ENCODE data around the gene TBXT. TPM values are rescaled to one million over a fixed set of nuclear protein-coding genes. Genes with fewer than 3 reads are reported as not detected.

Gene TBXT
- total and polyA plus RNA-seq, 11 donors, result 0.25 TPM; not detected in 10

DNA sequence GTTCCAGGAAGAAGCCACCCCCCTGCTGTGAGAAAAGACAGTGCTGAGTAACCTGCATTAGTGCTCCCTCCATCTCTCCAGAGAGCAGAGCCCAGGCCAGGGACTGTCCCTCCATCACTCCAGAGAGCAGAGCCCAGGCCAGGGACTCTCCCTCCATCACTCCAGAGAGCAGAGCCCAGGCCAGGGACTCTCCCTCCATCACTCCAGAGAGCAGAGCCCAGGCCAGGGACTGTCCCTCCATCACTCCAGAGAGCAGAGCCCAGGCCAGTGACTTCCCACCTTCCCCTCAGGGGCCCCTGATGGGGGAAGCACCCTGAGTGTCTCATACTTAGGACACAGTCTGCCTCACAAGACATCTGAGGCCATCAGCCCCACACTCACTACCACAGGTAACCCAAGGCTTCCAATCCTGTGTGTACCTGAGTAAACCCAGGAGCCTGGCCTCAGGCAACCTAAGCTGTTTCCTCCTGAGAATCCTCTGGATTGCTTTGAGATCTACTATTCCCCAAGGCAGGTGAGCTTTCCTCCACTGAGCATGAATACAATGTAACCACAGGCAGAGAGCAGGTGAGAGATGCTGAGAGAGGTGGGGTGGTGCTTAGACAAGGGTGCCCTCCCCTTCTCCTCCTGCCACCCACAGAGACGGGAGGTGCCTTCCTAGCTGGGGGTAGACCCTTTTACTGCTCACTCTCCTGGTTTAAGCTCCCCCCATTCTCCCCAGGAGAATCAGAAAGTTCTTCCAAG is 4.9 kb downstream of the TBXT start:
- no peak for DNase-seq
- no peak for TF ChIP-seq POLR2A (IDR thresholded peaks at IDR 0.05)
- TF ChIP-seq, protein P1, sequence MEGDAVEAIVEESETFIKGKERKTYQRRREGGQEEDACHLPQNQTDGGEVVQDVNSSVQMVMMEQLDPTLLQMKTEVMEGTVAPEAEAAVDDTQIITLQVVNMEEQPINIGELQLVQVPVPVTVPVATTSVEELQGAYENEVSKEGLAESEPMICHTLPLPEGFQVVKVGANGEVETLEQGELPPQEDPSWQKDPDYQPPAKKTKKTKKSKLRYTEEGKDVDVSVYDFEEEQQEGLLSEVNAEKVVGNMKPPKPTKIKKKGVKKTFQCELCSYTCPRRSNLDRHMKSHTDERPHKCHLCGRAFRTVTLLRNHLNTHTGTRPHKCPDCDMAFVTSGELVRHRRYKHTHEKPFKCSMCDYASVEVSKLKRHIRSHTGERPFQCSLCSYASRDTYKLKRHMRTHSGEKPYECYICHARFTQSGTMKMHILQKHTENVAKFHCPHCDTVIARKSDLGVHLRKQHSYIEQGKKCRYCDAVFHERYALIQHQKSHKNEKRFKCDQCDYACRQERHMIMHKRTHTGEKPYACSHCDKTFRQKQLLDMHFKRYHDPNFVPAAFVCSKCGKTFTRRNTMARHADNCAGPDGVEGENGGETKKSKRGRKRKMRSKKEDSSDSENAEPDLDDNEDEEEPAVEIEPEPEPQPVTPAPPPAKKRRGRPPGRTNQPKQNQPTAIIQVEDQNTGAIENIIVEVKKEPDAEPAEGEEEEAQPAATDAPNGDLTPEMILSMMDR (IDR thresholded peaks at IDR 0.05), result no peak
- peaks cover 4 to 17% (median 8%) of the 10 kb centered on the region in 12 donors for H3K4me1 ChIP-seq
- H3K27me3 ChIP-seq, result peaks cover 17 to 81% (median 46%) of the 10 kb centered on the region in 9 donors
- H3K27ac ChIP-seq, result no peak overlapping the region
- no peak overlapping the region for H3K4me3 ChIP-seq
- 45 to 75% (median 53%) methylated on average over 1 of the region's 1 CpG for WGBS, 4 donors
- no peaks in the 10 kb centered on the region for H3K36me3 ChIP-seq
- intact Hi-C loops (cut with DNase I), result loop anchor here in 1 of 10 donors (5.0 kb wide), 1 partner anchor 240 kb away; no protein-coding TSS in a partner anchor
- ATAC-seq, result no peak
- no peaks in the 10 kb centered on the region for H3K9me3 ChIP-seq

GRCh38 chr6:166157930-166158617 is 9.6 kb downstream of the TBXT start:
- Histone ChIP-seq H3K4me1 (no peaks in the 10 kb centered on the region), H3K9me3 (no peaks in the 10 kb centered on the region), H3K27me3 (peaks cover 0 to 52% (median 7%) of the 10 kb centered on the region in 9 donors), H3K36me3 (no peaks in the 10 kb centered on the region), H3K27ac (no peak overlapping the region), H3K4me3 (no peak overlapping the region)
- intact Hi-C loops (cut with DNase I), result loop anchor here in 5 of 10 donors (5.0 to 10.0 kb wide), 3 partner anchors 119 to 244 kb away; no protein-coding TSS in a partner anchor
- 85 to 88% (median 87%) methylated on average over 23 to 28 of the region's 28 CpGs for WGBS, 4 donors
- ATAC-seq (no peak), DNase-seq (no peak)
- TF ChIP-seq, protein P1 (IDR thresholded peaks at IDR 0.05), result no peak
- TF ChIP-seq POLR2A (IDR thresholded peaks at IDR 0.05), result no peak

DNA sequence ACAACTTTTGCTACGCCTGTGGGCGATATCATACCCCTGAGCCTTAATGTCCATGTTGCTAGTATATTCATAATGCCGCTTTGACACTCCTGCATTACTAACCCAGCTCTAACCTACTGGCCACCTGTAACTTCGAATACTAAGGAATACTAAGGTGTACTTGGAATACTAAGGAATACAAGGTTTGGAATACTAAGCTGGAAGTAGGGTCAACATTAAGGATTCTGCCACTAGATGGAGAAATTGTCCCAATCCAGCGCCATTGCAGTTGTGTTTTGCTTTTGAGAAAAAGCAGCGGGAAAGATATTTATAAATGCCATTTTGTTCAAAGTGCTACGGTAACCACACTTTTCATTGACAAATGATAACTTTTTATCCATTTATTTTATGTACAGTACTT is 10.7 kb downstream of the TBXT start:
- Histone ChIP-seq H3K27me3 (peaks cover 0 to 45% (median 0%) of the 10 kb centered on the region in 9 donors), H3K9me3 (peaks cover 0 to under 1% (median 0%) of the 10 kb centered on the region in 12 donors), H3K36me3 (no peaks in the 10 kb centered on the region), H3K4me3 (no peak overlapping the region), H3K27ac (no peak overlapping the region), H3K4me1 (no peaks in the 10 kb centered on the region)
- DNase-seq, result no peak
- TF ChIP-seq, protein P1 (IDR thresholded peaks at IDR 0.05), result peak in 8 of 12 donors; percentile 13 to 52 (median 40)
- no peak for TF ChIP-seq POLR2A (IDR thresholded peaks at IDR 0.05)
- ATAC-seq, result no peak
- 47 to 50% (median 48%) methylated on average over 7 of the region's 7 CpGs for WGBS, 4 donors
- intact Hi-C loops (cut with DNase I), result loop anchor here in 5 of 10 donors (5.0 to 10.0 kb wide), 3 partner anchors 120 to 245 kb away; no protein-coding TSS in a partner anchor

GRCh38 chr6:166153966-166154365 is 13.7 kb downstream of the TBXT start:
- H3K27me3 ChIP-seq, result peaks cover 0 to 40% (median 0%) of the 10 kb centered on the region in 9 donors
- H3K27ac ChIP-seq, result no peak overlapping the region
- 77 to 95% (median 85%) methylated on average over 5 of the region's 5 CpGs for WGBS, 4 donors
- ATAC-seq, result no peak
- H3K4me1 ChIP-seq, result no peaks in the 10 kb centered on the region
- intact Hi-C loops (cut with DNase I), result loop anchor here in 1 of 10 donors (10.0 kb wide), 1 partner anchor 241 kb away; no protein-coding TSS in a partner anchor
- TF ChIP-seq, protein P1 (IDR thresholded peaks at IDR 0.05), result no peak
- no peak for TF ChIP-seq POLR2A (IDR thresholded peaks at IDR 0.05)
- peaks cover 0 to 25% (median 10%) of the 10 kb centered on the region in 12 donors for H3K9me3 ChIP-seq
- H3K36me3 ChIP-seq, result no peaks in the 10 kb centered on the region
- H3K4me3 ChIP-seq, result no peak overlapping the region
- DNase-seq, result no peak
